Measurements from ENCODE around the gene TNIK.
"Not testable (repeated sequence)": the region's sequence is repeated elsewhere in the genome, so short reads cannot be mapped to it uniquely, and the experiment has no call there.

Gene TNIK

GRCh38 chr3:171306631-171307030 lies 153.6 kb downstream of the TNIK start:
- no peak for DNase-seq

- not testable (repeated sequence) for DNase-seq
Measured at GRCh38 chr3:171305823-171306222, 154.4 kb downstream of the TNIK start.

- DNase-seq, result not testable (repeated sequence)
Measured at GRCh38 chr3:171304498-171304897, 155.7 kb downstream of the TNIK start.

- DNase-seq, result not testable (repeated sequence)
Measured at GRCh38 chr3:171304017-171304416, 156.2 kb downstream of the TNIK start.

- no peak for DNase-seq
Measured at GRCh38 chr3:171301998-171302397, 158.2 kb downstream of the TNIK start.

GRCh38 chr3:171301002-171301401 lies 159.2 kb downstream of the TNIK start:
- no peak for DNase-seq

GRCh38 chr3:171297951-171298350 lies 162.3 kb downstream of the TNIK start:
- no peak for DNase-seq

GRCh38 chr3:171297207-171297606 lies 163.0 kb downstream of the TNIK start:
- no peak for DNase-seq

GRCh38 chr3:171295484-171296373 lies 164.5 kb downstream of the TNIK start:
- no peak for DNase-seq

- no peak for DNase-seq
Measured at GRCh38 chr3:171293142-171293782, 166.9 kb downstream of the TNIK start.

GRCh38 chr3:171290680-171291079 lies 169.5 kb downstream of the TNIK start:
- no peak for DNase-seq

GRCh38 chr3:171289291-171289690 lies 170.9 kb downstream of the TNIK start:
- DNase-seq, result no peak

- DNase-seq, result not testable (repeated sequence)
Measured at GRCh38 chr3:171287761-171288160, 172.4 kb downstream of the TNIK start.

- no peak for DNase-seq
Measured at GRCh38 chr3:171286580-171287249, 173.5 kb downstream of the TNIK start.

- no peak for DNase-seq
Measured at GRCh38 chr3:171285287-171285686, 174.9 kb downstream of the TNIK start.

GRCh38 chr3:171284308-171285075 lies 175.7 kb downstream of the TNIK start:
- DNase-seq, result peak in 1 of 2 experiments; percentile 14

- DNase-seq, result no peak
Measured at GRCh38 chr3:171283848-171284222, 176.4 kb downstream of the TNIK start.

- no peak for DNase-seq
Measured at GRCh38 chr3:171283183-171283847, 176.9 kb downstream of the TNIK start.

GRCh38 chr3:171282041-171282440 lies 178.2 kb downstream of the TNIK start:
- DNase-seq, result no peak

GRCh38 chr3:171281256-171281992 lies 178.8 kb downstream of the TNIK start:
- no peak for DNase-seq

GRCh38 chr3:171279972-171280371 lies 180.2 kb downstream of the TNIK start:
- no peak for DNase-seq

GRCh38 chr3:171278299-171278590 lies 182.0 kb downstream of the TNIK start:
- no peak for DNase-seq
